Neural cell (in vitro differentiated cells): ENCODE data around the gene OLFM1. TPM values are rescaled to one million over a fixed set of nuclear protein-coding genes. Genes with fewer than 3 reads are reported as not detected.

Experiments used
- H2AFZ ChIP-seq: fragments of 200-600, 300-800 bp; sonication (generic), shearing (Covaris generic); 2 replicates; pipeline ENCODE4 v1.6.0; 2014; ENCODE audit warnings: low read depth, mild to moderate bottlenecking, antibody characterized with exemption, low read length, moderate library complexity
- H3F3A ChIP-seq: fragments of 200-600 bp; shearing (Covaris generic); 2 replicates; pipeline ENCODE4 v1.6.1; 2016; ENCODE audit warnings: mild to moderate bottlenecking, moderate library complexity, mixed read lengths, antibody characterized with exemption, low read length; ENCODE audit not compliant: insufficient read depth, poor library complexity, severe bottlenecking
- H3K27ac ChIP-seq: fragments of 200-600, 300-800 bp; sonication (generic), shearing (Covaris generic); 2 replicates; pipeline ENCODE4 v1.5.1; 2014; ENCODE audit warnings: mild to moderate bottlenecking, low read length, moderate library complexity
- H3K27me3 ChIP-seq: fragments of 300-800, 200-600 bp; sonication (generic), shearing (Covaris generic); 2 replicates; pipeline ENCODE4 v1.6.0; 2014; ENCODE audit warnings: mild to moderate bottlenecking, low read depth, low read length, moderate library complexity; ENCODE audit not compliant: insufficient read depth
- H3K36me3 ChIP-seq: fragments of 300-800, 200-600 bp; sonication (generic), shearing (Covaris generic); 2 replicates; pipeline ENCODE4 v1.5.1; 2014; ENCODE audit warnings: mild to moderate bottlenecking, antibody characterized with exemption, low read length, moderate library complexity; ENCODE audit not compliant: insufficient read depth
- H3K4me2 ChIP-seq: fragments of 300-800, 200-600 bp; sonication (generic), shearing (Covaris generic); 2 replicates; pipeline ENCODE4 v1.6.0; 2014; ENCODE audit warnings: mild to moderate bottlenecking, low read length
- H3K4me3 ChIP-seq: fragments of 300-800, 200-600 bp; sonication (generic), shearing (Covaris generic); 2 replicates; pipeline ENCODE4 v1.5.1; 2014; ENCODE audit warnings: mild to moderate bottlenecking, low read length, moderate library complexity
- H3K79me2 ChIP-seq: fragments of 200-600 bp; shearing (Covaris generic); replicated peaks from 2 replicates; pipeline ENCODE4 v1.6.0; 2014; ENCODE audit warnings: mild to moderate bottlenecking, low read length, moderate library complexity; ENCODE audit not compliant: insufficient read depth
- H3K9ac ChIP-seq: fragments of 300-800, 200-600 bp; sonication (generic), shearing (Covaris generic); 2 replicates; pipeline ENCODE4 v1.6.1; 2016; ENCODE audit warnings: mild to moderate bottlenecking, low read length, mixed read lengths
- H3K9me2 ChIP-seq: fragments of 200-600 bp; shearing (Covaris generic); 2 replicates; pipeline ENCODE4 v1.6.1; 2016; ENCODE audit warnings: mild to moderate bottlenecking, low read length, mixed read lengths; ENCODE audit not compliant: insufficient read depth
- H3K9me3 ChIP-seq: fragments of 200-600, 300-800 bp; sonication (generic), shearing (Covaris generic); 2 replicates; pipeline ENCODE4 v1.6.1; 2016; ENCODE audit warnings: mild to moderate bottlenecking, mixed run types, low read length, moderate library complexity, mixed read lengths
- H4K20me1 ChIP-seq: fragments of 200-600 bp; shearing (Covaris generic); 2 replicates; pipeline ENCODE4 v1.6.1; 2016; ENCODE audit warnings: mild to moderate bottlenecking, mixed run types; ENCODE audit not compliant: insufficient read depth
- CTCF ChIP-seq: fragments of 450-650 bp; IDR thresholded peaks from 2 replicates; pipeline ENCODE4 v1.5.1; 2014; ENCODE audit warnings: antibody characterized with exemption, mild to moderate bottlenecking, moderate library complexity; ENCODE audit not compliant: poor library complexity, severe bottlenecking
- EP300 ChIP-seq: fragments of 450-650 bp; conservative IDR thresholded peaks from 2 replicates; pipeline ENCODE4 v1.6.1; 2014; ENCODE audit warnings: antibody characterized with exemption, mild to moderate bottlenecking, moderate library complexity; ENCODE audit not compliant: poor library complexity, severe bottlenecking
- EZH2 ChIP-seq: fragments of 200-600, 300-800 bp; shearing (Covaris generic), sonication (generic); IDR thresholded peaks from 2 replicates; pipeline ENCODE4 v1.6.1; 2014; ENCODE audit warnings: antibody characterized with exemption, low read length, borderline replicate concordance, mild to moderate bottlenecking; ENCODE audit not compliant: insufficient read depth, poor library complexity, severe bottlenecking
- MXI1 ChIP-seq: fragments of 450-650 bp; conservative IDR thresholded peaks from 2 replicates; pipeline ENCODE4 v1.6.1; 2014; ENCODE audit warnings: antibody characterized with exemption, mild to moderate bottlenecking; ENCODE audit not compliant: poor library complexity, severe bottlenecking
- POLR2AphosphoS5 ChIP-seq: IDR thresholded peaks from 2 replicates; pipeline ENCODE4 v1.6.1; 2012
- RAD21 ChIP-seq: fragments of 450-650 bp; conservative IDR thresholded peaks from 2 replicates; pipeline ENCODE4 v1.6.1; 2014; ENCODE audit warnings: antibody characterized with exemption, mild to moderate bottlenecking, moderate library complexity
- REST ChIP-seq: IDR thresholded peaks from 2 replicates; pipeline ENCODE4 v1.6.1; 2012; ENCODE audit warnings: borderline replicate concordance
- SMC3 ChIP-seq: fragments of 450-650 bp; conservative IDR thresholded peaks from 2 replicates; pipeline ENCODE4 v1.6.1; 2014; ENCODE audit warnings: antibody characterized with exemption, mild to moderate bottlenecking, moderate library complexity; ENCODE audit not compliant: poor library complexity
- TAF1 ChIP-seq: IDR thresholded peaks from 2 replicates; pipeline ENCODE4 v1.6.1; 2012; ENCODE audit warnings: low read depth
- polyA plus RNA-seq: library from polyadenylated mRNA; depleted of rRNA; stranded (reverse); fragments of >200 nt; gene quantifications from 2 replicates; pipeline ENCODE4 v1.2.3, GENCODE V29; 2014

OLFM1 gene
- polyA plus RNA-seq, 1 donor from 2014 or later, result 102 TPM

- Histone ChIP-seq H3K27ac (no peak overlapping the region), H3F3A (no peaks in the 10 kb centered on the region), H2AFZ (no peak overlapping the region), H3K4me2 (no peak overlapping the region), H3K4me3 (no peak overlapping the region), H4K20me1 (no peaks in the 10 kb centered on the region), H3K9me2 (no peaks in the 10 kb centered on the region), H3K36me3 (no peaks in the 10 kb centered on the region), H3K27me3 (no peaks in the 10 kb centered on the region), H3K79me2 (no peaks in the 10 kb centered on the region), H3K9ac (no peak overlapping the region), H3K9me3 (no peaks in the 10 kb centered on the region)
- TF ChIP-seq RAD21 (no peak), MXI1 (no peak), REST (no peak), TAF1 (no peak), SMC3 (no peak), EP300 (no peak), EZH2 (no peak), CTCF (no peak), POLR2AphosphoS5 (no peak)
These were observed 47.4 kb upstream of the OLFM1 start for GRCh38 chr9:135039916-135040645.

GRCh38 chr9:135040892-135041291 lies 46.6 kb upstream of the OLFM1 start:
- no peak overlapping the region for H2AFZ ChIP-seq
- H3K9me3 ChIP-seq, result no peaks in the 10 kb centered on the region
- no peaks in the 10 kb centered on the region for H4K20me1 ChIP-seq
- no peaks in the 10 kb centered on the region for H3K79me2 ChIP-seq
- H3K27me3 ChIP-seq, result no peaks in the 10 kb centered on the region
- H3F3A ChIP-seq, result no peaks in the 10 kb centered on the region
- H3K9ac ChIP-seq, result no peak overlapping the region
- no peak overlapping the region for H3K4me2 ChIP-seq
- TF ChIP-seq TAF1 (no peak), REST (no peak), MXI1 (no peak), POLR2AphosphoS5 (no peak), SMC3 (no peak), EP300 (no peak), EZH2 (no peak), RAD21 (no peak), CTCF (no peak)
- H3K36me3 ChIP-seq, result no peaks in the 10 kb centered on the region
- H3K4me3 ChIP-seq, result no peak overlapping the region
- H3K9me2 ChIP-seq, result no peaks in the 10 kb centered on the region
- H3K27ac ChIP-seq, result no peak overlapping the region
